Esophagus muscularis mucosa (tissue), 4 donors: ENCODE data around the gene IKZF5. TPM values are rescaled to one million over a fixed set of nuclear protein-coding genes. Genes with fewer than 3 reads are reported as not detected.

Experiments
- DNase-seq: peaks from one replicate; pipeline ENCODE4 v3.0.0-alpha.2; 2017; ENCODE audit errors: extremely low spot score
- H3K27ac ChIP-seq, 4 donors: fragments of 200-600 bp; sonication (generic); replicated peaks in 1 of 4; 1 replicate in 3 of 4; 2 replicates in 1 of 4; pipeline ENCODE4 v1.5.1; 2016 to 2019; ENCODE audit warnings: mild to moderate bottlenecking in 1 of 4
- H3K27me3 ChIP-seq, 4 donors: fragments of 200-600 bp; sonication (generic); one replicate each; pipeline versions ENCODE4 v1.5.1 to v1.6.0; 2016 to 2019
- H3K36me3 ChIP-seq, 4 donors: fragments of 200-600 bp; sonication (generic); one replicate each; pipeline ENCODE4 v1.5.1; 2016 to 2019
- H3K4me1 ChIP-seq, 4 donors: fragments of 200-600 bp; sonication (generic); one replicate each; pipeline ENCODE4 v1.5.1; 2016 to 2019
- H3K4me3 ChIP-seq, 4 donors: fragments of 200-600 bp; sonication (generic); 1 replicate in 2 of 4; 2 replicates in 2 of 4; pipeline ENCODE4 v1.5.1; 2016 to 2019; ENCODE audit warnings: mild to moderate bottlenecking in 4 of 4, moderate library complexity in 1 of 4
- H3K9me3 ChIP-seq, 4 donors: fragments of 200-600 bp; sonication (generic); 1 replicate in 3 of 4; 2 replicates in 1 of 4; pipeline ENCODE4 v1.5.1; 2016 to 2019
- CTCF ChIP-seq, 3 experiments: fragments of 200-600 bp in 2 of 3; fragments of 450-650 bp in 1 of 3; sonication (generic) in 2 of 3; IDR thresholded peaks; one replicate each; pipeline ENCODE4 v1.5.1; 2017 to 2019; ENCODE audit warnings: antibody characterized with exemption in 3 of 3, mild to moderate bottlenecking in 2 of 3, moderate library complexity in 1 of 3
- EP300 ChIP-seq: sonication (generic); formaldehyde crosslinking; IDR thresholded peaks from one replicate; pipeline ENCODE4 v1.6.1; 2017; ENCODE audit warnings: antibody characterized with exemption
- POLR2A ChIP-seq: fragments of 450-650 bp; IDR thresholded peaks from one replicate; pipeline ENCODE4 v1.6.1; 2017; ENCODE audit warnings: antibody characterized with exemption, moderate library complexity, mild to moderate bottlenecking, low read depth
- POLR2AphosphoS5 ChIP-seq, 2 donors: sonication (generic); formaldehyde crosslinking; IDR thresholded peaks; one replicate each; pipeline ENCODE4 v1.6.1; 2017; ENCODE audit warnings: antibody characterized with exemption in 2 of 2
- WGBS: methylation state at CpG from one replicate; pipeline ENCODE4 v1.1.5; 2018; 5-methylcytosine and 5-hydroxymethylcytosine counted together
- intact Hi-C: fragments of 100-400 bp; cut with DNase I; formaldehyde crosslinking; loops from one replicate; pipeline ENCODE4 v1.15.1; 2023
- total RNA-seq, 4 donors: library from RNA; depleted of rRNA; stranded (reverse); fragments of >200 nt; gene quantifications; one replicate each; pipeline versions ENCODE4 v1.1.0 to v1.2.1, GENCODE V29; 2016

Gene IKZF5
- total RNA-seq, 4 donors from 2014 or later: 5.7 to 12.0 (median 7.2) TPM

GRCh38 chr10:122981066-122981464 lies 27.5 kb downstream of the IKZF5 start:
- Histone ChIP-seq H3K27ac (peak overlapping the region; percentile 88 to 93 (median 90)), H3K4me3 (peak overlapping the region; percentile 61 to 91 (median 76)), H3K36me3 (no peaks in the 10 kb centered on the region), H3K9me3 (no peaks in the 10 kb centered on the region), H3K27me3 (no peaks in the 10 kb centered on the region), H3K4me1 (peaks cover 6 to 17% (median 16%) of the 10 kb centered on the region in 4 donors)
- intact Hi-C loops: loop anchor here (2.0 kb wide), 1 partner anchor 28 kb away; the partner anchor contains the start of genes ACADSB and IKZF5
- 24% methylated on average over 4 of the region's 4 CpGs for WGBS
- no peak for DNase-seq
- TF ChIP-seq CTCF (IDR thresholded peaks at IDR 0.05) (peak; percentile 13 to 42 (median 33)), POLR2A (no peak), EP300 (no peak)

GRCh38 chr10:122980209-122981065 lies 28.2 kb downstream of the IKZF5 start, which contains the start of gene PSTK:
PSTK (plus strand) TSS chr10:122980401; CDS start chr10:122980480, 79 bp downstream.
- Histone ChIP-seq H3K4me3 (peak within 1 kb of the TSS; percentile 61 to 91 (median 76)), H3K4me1 (peaks cover 6 to 17% (median 16%) of the 10 kb centered on the region in 4 donors), H3K27me3 (no peaks in the 10 kb centered on the region), H3K36me3 (no peaks in the 10 kb centered on the region), H3K9me3 (no peaks in the 10 kb centered on the region), H3K27ac (peak within 1 kb of the TSS; percentile 88 to 93 (median 90))
- intact Hi-C loops: loop anchor here (2.0 kb wide), 1 partner anchor 28 kb away; the partner anchor contains the start of genes ACADSB and IKZF5
- TF ChIP-seq POLR2AphosphoS5 (IDR thresholded peaks at IDR 0.05): peak; percentile 76 to 83
- TF ChIP-seq POLR2A: no peak
- peak; percentile 93 to 99 (median 94) for TF ChIP-seq CTCF (IDR thresholded peaks at IDR 0.05)
- DNase-seq: peak; percentile 97
- WGBS: 2% methylated on average over 22 of the region's 73 CpGs

GRCh38 chr10:122974543-122975064 lies 34.0 kb downstream of the IKZF5 start:
- H3K4me3 ChIP-seq: no peak overlapping the region
- H3K9me3 ChIP-seq: no peaks in the 10 kb centered on the region
- 88% methylated on average over 3 of the region's 3 CpGs for WGBS

GRCh38 chr10:122974023-122974422 lies 34.6 kb downstream of the IKZF5 start:
- Histone ChIP-seq H3K27ac (no peak overlapping the region), H3K4me3 (no peak overlapping the region), H3K36me3 (no peaks in the 10 kb centered on the region), H3K9me3 (no peaks in the 10 kb centered on the region), H3K27me3 (no peaks in the 10 kb centered on the region), H3K4me1 (no peaks in the 10 kb centered on the region)
- no peak for DNase-seq
- intact Hi-C loops: no loop called here
- no peak for TF ChIP-seq CTCF (IDR thresholded peaks at IDR 0.05)
- no peak for TF ChIP-seq EP300
- 60% methylated on average over 5 of the region's 5 CpGs for WGBS

More at GRCh38 chr10:122974543-122975064, 34.0 kb downstream of the IKZF5 start:
- no peak for DNase-seq
- intact Hi-C loops: no loop called here
- Histone ChIP-seq H3K36me3 (no peaks in the 10 kb centered on the region), H3K4me1 (peaks cover 2 to 5% (median 4%) of the 10 kb centered on the region in 4 donors), H3K27me3 (no peaks in the 10 kb centered on the region), H3K27ac (no peak overlapping the region)
- TF ChIP-seq EP300 (no peak), POLR2AphosphoS5 (IDR thresholded peaks at IDR 0.05) (no peak), POLR2A (no peak), CTCF (IDR thresholded peaks at IDR 0.05) (no peak)
